ENCODE measurements around the gene SMAD4.
A peak's percentile ranks its signal among the peaks of the same experiment; 100 is the strongest.

Gene SMAD4

DNA sequence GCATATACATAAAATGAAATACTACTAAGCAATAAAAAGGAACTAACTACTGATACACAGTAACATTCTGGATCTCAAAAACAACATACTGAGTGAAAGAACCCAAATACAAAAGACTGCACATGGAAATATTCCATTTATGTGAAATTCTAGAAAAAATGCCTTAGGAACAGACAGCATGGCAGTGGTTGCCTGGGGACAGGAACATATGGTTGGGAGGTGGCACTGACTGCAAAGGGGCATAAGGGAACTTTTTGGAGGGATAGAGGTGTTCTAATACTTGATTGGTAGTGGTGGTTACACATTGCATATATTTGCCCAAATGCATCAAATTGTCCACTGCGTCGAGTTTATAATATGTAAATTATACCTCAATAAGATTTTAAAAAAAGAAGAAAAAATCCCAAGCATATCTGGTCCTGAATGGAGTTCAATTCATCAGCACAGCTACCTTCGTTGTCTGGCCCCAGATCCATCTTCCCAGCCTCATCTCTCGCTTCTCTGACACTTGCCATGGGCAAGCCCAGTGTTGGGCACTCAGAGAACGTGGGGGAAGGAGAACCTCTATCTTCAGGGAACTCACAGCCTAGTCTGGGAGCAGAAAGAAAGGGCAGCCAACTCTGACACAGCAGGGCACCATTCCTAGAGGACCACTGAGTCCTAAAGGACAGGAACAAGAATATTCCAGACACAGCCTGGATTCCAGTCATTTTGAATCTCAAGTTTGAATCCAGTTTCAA, 8.6 kb upstream of the SMAD4 start:
- no peak for DNase-seq (ENCODE audit: low read depth in 1 of 2, low spot score in 1 of 2)

DNA sequence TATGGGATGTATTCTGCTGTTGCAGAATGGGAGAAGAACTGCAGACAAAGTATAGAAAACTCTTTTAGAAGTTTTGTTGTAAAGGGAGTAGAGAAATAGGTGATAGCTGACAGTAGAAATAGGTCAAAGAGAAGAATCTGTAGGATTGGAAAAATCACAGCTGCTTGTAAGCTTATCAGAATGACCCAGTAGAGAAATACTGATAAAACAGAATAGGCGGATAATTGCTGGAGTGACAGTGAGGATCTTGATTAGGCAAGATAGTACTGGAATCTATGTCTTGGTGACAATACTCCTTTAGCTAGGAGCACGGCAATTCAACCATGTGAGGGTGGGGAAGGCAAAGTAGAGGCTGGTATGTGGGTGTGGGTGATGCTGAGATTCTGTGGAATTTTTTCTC, 4.5 kb upstream of the SMAD4 start:
- DNase-seq (ENCODE audit: low read depth in 1 of 2, low spot score in 1 of 2) = no peak

DNA sequence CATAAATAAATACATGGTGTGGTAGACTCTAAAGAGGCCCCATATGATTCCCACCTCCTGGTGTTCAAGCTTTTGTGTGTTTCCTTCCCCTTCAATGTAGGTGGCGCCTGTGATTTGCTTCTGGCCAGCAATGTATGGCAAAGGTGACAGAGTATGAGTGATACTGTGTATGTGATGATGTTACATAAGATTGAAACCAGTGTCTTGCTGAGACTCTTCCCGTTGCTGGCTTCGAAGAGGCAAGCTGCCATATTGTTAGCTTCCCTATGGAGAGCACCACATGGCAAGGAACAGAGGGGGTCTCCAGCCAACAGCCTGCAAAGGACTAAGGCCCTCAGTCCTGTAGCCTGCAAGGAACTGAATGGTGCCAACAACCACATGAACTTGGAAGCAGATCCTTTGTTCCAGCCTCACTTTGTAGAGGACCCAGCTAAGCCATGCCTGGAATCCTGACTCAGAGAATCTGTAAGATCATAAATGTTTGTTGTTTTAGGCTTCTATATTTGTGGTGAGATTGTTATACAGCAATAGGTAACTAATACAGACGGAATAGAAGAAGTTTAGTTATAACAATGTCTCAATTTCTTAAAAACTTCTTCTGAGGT, 1.7 kb upstream of the SMAD4 start:
- DNase-seq (ENCODE audit: low read depth in 1 of 2, low spot score in 1 of 2) = no peak

DNA sequence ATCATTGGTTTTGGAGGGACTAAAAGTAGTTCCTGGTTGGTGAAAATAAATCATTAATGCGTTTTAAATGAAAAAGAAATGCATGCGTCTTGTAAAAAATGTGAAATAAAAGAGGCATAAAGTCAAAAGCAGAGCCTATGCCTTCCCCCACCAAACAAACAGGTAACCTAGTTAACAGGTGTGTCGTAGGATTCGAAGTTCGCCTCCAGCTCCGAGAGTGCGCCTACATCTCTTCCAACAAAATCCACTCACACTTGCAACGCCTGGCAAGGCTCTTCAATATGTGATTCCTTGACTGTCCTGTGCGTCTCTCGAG, 677 bp upstream of the SMAD4 start:
- no peak for DNase-seq (ENCODE audit: low read depth in 1 of 2, low spot score in 1 of 2)

DNA sequence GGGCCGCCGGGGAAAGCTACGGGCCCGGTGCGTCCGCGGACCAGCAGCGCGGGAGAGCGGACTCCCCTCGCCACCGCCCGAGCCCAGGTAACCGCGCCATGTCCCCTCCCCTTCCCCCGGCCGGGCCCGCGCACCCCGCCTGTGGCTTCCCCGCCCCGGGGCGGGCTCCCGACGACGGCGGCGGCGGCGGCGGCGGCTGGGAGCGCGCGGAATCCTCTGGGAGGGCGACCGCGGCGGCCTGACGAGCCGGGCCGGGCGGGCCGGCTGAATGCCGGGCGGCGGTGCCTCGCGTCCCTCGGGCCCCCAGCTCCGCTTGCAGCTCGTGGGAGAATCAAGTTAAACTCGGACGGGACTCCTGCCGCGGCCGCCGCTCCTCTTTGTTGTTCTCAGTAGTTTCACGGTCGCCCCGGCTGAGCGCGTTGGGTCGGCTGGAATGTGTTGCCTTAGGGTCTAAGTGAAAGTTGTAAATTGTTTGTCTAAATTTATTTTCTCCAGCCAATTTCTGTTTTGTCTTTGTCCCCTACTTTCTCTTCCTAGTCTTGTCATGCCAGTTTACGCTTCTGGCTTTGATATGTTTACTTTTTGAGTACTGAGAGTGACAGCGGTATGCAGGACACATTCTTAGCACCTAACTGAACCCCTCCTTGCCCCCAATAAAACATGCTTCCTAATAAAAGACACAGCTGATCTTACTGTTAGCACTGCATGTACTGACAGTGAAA, 685 bp downstream of the SMAD4 start:
- DNase-seq (ENCODE audit: low read depth in 1 of 2, low spot score in 1 of 2) = peak; percentile 40 to 56

DNA sequence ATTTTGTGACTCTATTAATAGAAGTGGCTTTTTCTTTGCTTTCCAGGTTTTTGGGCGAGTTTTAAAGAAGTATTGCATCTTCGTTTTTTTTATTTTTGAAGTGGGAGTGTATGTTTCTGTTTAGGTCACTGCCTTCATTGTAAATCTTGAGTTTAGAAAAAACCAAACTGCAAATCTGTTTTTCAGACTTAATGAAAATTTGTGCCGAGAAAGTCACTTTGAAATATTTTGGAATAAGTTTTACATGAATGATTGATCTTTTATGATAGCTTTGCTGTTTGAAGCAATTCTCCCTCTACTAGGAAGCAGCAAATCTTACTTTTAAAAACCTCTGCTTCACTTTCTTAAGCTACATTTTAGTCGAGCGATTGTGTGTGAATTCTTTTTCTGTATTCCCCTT, 2.2 kb downstream of the SMAD4 start:
- no peak for DNase-seq (ENCODE audit: low read depth in 1 of 2, low spot score in 1 of 2)

DNA sequence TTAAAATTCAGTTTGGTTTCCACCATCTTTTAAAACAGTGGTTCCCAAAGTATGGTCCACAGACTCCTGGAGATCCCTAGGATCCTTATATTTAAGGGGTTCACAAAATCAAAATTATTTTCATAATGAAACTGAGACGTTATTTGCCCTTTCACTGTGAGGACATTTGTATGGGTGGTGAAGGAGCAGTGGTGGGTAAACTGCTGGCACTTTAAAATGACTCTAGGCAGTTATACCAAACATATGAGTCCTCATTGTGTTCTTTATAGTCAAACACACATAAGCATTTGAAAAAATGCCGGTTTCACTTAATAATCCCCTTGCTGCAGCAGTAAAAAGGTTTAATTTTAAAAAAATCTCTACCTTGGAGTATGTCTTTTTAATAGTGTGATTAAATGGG, 7.2 kb downstream of the SMAD4 start:
- DNase-seq (ENCODE audit: low read depth in 1 of 2, low spot score in 1 of 2) = no peak

DNA sequence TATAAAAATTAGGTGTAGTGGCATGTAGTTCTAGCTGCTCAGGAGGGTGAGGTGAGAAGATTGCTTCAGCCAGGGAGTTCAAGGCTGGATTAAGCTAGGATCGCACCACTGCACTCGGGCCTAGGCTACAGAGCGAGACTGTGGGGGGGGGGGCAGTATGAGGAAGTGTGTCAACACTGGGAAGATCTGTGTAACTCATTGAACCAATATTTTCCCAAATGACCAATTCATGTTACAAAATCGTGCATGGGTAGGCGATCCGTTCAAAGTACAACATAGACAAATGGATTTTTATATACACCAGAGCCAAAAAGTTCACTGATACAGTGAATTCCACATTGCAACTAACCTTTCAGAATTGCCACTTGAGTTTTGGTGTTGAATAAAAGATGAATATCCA, 8.1 kb downstream of the SMAD4 start:
- no peak for DNase-seq (ENCODE audit: low read depth in 1 of 2, low spot score in 1 of 2)

DNA sequence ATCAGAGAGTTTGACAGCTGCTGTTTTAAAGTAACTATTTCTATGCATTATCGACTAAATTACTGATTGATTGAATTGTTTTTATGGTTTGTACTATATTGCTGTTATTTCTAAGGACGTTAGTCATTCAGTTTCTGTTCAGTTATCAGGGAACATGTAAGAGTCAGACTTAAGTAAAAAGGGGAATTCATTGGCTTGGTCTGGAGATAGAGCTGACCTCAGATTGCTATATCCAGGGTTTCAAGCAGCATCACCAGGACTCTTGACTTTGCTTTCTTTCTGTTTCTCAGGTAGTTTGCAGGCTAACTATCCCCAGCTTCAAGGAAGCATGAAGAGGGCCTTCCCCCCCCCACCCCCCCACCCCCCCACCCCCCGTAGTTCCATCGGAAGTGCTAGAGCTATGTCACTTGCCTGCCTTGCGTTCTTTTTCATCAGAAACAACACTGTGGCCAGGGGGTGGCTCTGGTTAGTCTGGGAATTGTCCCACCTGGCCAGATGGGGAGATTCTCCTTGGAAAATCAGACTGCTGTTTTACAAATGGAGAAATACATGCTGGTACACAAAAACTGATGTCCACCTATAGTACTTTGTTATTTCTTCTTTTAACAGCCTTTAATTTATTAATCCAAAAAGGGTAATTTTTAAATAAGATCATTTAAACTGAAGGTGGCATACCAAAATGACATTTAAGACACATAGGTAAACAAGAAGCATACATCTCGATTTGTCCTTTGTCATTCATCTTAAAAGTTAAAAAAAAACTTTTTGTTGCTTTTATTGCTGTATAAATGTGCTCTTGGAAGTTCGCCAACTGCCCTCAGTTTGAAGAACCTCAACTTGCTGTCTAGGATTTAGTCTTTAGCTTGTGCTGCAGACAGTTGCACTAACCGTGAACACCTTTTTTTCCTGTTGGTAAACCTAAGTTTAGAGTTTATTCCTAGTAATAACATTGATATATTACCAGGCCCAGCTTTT, 9.4 kb downstream of the SMAD4 start:
- DNase-seq (ENCODE audit: low read depth in 1 of 2, low spot score in 1 of 2) = no peak

DNA sequence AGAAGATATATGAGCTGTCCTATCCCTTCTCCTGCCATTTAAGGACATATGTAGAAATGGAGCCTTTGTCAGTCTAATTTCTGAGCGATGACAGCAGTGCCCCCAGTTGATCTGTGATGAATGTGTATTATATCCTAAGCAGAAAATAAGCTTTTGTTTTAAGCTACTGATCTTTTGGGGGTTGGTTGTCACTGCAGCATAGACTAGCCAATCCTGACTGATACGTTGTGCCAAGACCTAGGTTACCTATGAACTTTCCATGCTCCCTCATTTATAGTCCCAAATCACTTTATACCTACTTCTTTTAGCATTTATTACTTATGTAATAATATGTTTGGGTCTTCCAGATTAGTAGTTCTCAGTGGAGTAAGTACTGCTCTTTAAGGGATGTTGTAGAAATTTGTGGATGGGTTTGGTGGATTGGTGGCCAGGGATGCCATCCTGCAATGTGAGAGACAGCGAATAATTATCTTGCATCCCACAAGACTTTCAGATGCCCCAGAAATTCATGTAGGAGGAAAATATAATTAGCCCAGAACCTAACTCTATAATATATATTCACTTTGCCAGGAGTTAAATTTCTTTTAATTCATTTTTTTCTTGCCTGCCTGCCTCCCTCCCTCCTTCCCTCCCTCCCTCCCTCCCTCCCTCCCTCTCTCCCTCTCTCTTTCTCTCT, 11.8 kb downstream of the SMAD4 start:
- no peak for DNase-seq (ENCODE audit: low read depth in 1 of 2, low spot score in 1 of 2)

DNA sequence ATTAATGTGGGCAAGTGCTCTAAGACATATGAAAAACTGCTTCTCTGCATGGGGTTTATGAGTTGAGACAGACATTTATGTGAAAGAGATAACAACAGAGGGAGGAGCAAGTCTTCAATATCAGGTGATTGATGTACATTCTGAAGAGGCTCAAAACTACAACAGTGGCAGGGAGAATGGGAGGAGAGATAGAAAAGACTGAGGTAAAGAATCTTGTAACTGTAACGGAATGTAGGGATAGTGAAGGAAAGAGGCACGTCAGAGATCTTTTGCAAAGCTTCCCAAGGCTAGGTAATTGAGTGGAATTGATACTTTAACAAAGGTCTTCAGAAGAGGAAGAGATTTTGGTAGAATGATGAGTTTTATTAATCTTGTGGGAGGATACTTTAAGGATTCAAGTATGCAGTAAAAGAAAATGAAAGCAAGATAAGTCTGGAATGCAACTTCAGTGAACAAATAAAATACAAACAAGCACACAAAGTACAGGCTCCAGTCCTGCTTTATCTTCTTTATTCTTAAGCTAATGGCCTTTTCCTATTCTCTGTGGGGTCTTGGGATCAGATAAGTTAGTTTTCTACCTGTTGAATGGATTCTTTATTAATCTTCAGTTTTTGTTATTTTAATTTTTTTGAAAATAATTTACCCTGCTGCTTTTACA, 15.0 kb downstream of the SMAD4 start:
- DNase-seq (ENCODE audit: low read depth in 1 of 2, low spot score in 1 of 2) = no peak

DNA sequence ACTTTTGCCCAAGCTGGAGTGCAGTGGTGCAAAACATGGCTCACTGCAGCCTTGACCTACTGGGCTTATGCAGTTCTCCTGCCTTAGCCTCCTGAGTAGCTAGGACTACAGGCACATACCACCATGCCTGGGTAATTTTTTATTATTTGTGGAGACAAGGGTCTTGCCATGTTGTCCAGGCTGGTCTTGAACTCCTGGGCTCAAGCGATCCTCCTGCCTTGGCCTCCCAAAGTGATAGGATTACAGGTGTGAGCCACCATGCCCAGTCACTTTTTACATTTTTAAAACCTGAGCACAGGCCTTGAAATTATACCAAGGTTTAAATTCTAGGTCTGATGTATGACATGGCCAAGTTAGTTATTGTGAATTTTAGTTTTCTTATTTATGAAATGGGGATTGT, 18.2 kb downstream of the SMAD4 start:
- no peak for DNase-seq (ENCODE audit: low read depth in 1 of 2, low spot score in 1 of 2)

DNA sequence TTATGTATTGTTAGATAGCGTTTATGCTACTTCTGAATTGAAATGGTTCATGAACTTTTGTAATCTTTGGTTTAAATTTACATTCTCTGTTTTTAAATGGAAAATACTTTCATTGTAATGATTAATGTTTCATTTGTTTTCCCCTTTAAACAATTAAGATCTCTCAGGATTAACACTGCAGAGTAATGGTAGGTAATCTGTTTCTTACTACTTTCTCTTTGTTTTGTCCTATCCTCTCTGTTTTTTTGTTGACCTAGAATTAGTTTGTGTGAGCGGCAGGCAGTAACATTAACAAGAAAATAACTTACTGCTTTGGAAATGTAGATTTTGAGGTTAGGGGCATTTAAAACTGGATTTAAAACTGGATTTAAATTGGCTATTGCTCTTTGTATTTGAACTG, 19.1 kb downstream of the SMAD4 start:
- DNase-seq (ENCODE audit: low read depth in 1 of 2, low spot score in 1 of 2) = no peak

DNA sequence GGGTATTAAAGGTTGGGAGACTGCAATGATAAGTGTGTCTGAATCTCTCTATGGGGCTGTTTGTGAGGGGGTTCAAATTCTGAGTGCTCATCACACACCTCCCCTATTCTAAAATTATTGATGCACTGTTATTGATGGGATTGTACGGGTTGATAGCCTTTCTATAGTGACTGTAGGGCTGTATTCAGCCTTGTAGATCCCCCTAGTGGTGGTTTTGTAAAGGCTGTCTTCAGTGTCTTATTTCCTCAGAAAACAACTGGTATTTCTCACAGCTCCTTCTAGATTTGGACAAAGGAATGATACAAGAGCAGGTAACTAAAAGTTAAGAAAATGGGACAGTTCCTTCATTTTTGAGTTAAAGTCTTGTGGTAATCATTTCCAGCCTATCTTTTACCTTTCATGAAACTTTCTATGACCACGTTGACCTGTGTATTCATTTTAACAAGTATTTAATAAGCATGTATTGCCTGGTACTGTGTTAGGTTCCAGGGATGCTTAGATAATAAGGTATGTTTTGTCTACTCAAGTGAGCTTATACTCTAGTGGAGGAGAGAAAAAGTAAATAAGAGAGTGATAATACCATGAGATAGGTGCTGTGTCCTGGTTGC, 21.2 kb downstream of the SMAD4 start:
- DNase-seq (ENCODE audit: low read depth in 1 of 2, low spot score in 1 of 2) = no peak

DNA sequence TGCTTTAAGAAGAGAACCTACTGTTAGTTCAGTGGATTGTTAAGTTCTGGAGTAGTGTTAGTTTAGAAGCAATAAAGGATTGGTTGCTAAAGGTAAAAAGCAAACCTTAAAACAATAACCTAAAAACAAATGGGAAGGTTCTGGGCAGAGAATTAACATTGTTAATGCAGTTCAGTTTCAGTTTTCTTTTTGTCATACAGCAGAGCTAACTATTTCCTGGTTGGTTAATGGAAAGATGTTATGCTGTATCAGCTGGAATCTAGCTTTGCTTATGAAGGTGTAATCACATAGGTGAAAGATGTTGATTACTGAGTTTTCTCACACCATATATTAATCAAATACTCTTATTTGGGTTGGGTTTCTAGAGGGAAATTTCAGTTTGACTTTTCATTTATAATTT, 23.8 kb downstream of the SMAD4 start:
- DNase-seq (ENCODE audit: low read depth in 1 of 2, low spot score in 1 of 2) = no peak

DNA sequence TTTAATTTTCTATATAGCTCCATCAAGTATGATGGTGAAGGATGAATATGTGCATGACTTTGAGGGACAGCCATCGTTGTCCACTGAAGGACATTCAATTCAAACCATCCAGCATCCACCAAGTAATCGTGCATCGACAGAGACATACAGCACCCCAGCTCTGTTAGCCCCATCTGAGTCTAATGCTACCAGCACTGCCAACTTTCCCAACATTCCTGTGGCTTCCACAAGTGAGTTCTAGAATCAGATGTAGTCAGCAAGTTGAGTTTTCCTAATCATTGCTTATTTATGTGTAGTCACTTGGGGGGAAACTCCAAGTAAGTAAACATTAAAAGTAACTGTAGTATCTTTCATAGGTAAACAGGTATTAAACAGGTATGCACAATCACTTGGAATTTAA, 24.8 kb downstream of the SMAD4 start:
- DNase-seq (ENCODE audit: low read depth in 1 of 2, low spot score in 1 of 2) = no peak

DNA sequence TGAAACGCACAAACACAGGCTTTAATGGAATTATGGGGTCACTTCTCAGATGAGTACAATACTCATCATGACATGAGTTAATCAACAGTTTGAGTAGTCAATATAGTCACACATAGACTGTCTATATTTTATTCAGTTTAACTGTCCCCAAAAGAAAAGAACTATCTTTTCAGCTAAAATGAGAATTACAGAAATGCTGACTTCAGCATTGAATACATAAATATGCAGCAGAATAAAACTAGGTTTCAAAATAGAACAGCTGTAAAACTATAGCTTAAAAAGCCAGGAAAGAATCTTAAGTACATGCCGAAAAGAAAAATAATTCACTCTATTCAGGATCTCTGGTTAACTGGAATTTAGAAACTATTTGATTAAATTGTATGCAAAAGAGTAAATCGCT, 30.0 kb downstream of the SMAD4 start:
- DNase-seq (ENCODE audit: low read depth in 1 of 2, low spot score in 1 of 2) = no peak

DNA sequence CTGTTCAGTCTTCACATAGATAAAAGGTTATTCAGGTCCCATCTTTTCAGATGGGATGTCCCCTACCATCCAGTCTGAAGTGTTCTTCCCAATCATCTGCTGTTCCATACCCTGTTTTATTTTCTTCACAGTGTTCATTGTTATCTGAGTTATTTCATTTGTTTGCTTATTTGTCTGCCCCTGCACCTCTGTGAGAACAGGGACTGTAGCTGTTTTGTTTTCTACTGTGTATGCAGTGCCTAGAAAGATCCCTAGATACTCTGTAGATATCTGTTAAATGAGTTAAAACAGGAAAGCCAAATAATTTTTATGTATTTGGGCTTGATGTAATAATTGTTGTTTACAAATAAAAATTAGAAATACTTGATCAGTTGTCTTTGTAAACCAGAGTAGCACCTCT, 34.2 kb downstream of the SMAD4 start:
- no peak for DNase-seq (ENCODE audit: low read depth in 1 of 2, low spot score in 1 of 2)

DNA sequence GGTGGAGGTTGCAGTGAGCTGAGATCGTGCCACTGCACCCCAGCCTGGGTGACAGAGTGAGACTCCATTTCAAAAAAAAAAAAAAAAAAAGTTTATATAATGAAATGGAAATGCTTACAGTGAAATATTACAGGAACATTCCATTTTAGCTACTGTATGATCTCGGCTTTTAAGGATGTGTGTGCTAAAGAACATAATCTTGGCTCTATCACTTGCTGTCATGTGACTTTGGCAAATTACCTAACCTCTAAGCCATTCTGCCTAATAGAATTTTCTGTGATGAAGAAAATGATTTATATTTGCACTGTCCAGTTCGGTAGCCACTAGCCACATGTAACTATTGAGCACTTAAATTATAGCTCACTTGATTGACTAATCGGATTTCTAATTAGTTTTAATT, 36.3 kb downstream of the SMAD4 start:
- no peak for DNase-seq (ENCODE audit: low read depth in 1 of 2, low spot score in 1 of 2)

DNA sequence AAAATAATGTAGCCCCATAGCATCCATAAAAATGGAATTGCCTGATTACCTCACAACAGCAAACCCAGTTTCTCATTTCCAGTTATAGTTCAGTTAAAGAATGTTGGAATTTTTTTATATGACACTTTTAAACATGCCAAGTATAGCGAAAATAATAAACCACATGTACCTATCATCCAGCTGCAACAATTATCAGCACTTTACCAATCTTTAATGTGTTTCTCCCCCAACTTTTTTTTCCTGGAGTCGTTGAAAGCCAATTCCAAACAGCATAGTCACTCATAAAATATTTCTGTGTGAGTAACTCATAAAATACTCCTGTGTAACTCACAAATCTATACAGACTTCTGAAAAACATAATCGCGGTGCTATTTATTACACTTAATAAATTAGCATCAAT, 38.1 kb downstream of the SMAD4 start:
- no peak for DNase-seq (ENCODE audit: low read depth in 1 of 2, low spot score in 1 of 2)

All from activated CD4-positive, alpha-beta T cell treated with anti-CD3 and anti-CD28 coated beads, Interleukin-2, amount 50 U/mL, for 24 hours (primary cell).